G401.6 (cell line): Measurements from ENCODE around the gene MMP1.
A peak's percentile ranks its signal among the peaks of the same experiment; 100 is the strongest.
"Not testable (repeated sequence)": the region's sequence is repeated elsewhere in the genome, so short reads cannot be mapped to it uniquely, and the experiment has no call there.

ENCODE experiments used
- FAIRE-seq: peaks from 2 replicates; lab custom pipeline; 2012; peaks lifted over from hg19 to GRCh38; lab: Jason Lieb, UNC

Gene MMP1

DNA sequence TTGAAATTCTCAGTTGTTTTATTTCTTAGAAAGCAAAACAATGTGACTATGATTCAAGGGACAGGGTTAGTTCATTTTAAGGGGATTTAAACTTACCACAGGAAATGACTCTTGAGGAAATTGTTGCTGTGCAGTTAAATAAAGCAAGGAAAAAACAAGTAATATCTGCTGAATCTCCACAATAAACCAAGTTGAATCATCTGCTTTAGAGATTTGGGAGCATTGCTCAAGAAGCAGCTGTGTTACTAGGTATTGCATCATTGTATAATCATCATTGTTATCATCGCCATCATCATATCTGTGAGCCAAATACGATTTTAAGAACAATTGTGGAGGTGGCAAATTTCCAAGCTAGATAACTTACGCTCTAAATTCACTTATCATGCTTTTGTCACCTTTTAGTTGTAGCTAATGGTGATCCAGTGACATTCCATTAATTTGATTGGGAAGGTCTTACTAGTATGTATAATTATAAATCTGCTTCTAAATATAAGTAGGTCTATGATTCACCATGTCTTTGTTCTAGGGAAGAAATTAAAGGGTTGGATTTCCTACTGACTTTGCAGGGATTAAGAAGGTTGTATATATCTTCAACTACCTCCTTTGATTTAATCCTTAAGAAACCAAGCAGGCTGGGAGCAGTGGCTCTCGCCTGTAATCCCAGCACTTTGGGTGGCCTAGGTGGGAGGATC, 37.5 kb downstream of the MMP1 start:
- FAIRE-seq, result peak; percentile 97

DNA sequence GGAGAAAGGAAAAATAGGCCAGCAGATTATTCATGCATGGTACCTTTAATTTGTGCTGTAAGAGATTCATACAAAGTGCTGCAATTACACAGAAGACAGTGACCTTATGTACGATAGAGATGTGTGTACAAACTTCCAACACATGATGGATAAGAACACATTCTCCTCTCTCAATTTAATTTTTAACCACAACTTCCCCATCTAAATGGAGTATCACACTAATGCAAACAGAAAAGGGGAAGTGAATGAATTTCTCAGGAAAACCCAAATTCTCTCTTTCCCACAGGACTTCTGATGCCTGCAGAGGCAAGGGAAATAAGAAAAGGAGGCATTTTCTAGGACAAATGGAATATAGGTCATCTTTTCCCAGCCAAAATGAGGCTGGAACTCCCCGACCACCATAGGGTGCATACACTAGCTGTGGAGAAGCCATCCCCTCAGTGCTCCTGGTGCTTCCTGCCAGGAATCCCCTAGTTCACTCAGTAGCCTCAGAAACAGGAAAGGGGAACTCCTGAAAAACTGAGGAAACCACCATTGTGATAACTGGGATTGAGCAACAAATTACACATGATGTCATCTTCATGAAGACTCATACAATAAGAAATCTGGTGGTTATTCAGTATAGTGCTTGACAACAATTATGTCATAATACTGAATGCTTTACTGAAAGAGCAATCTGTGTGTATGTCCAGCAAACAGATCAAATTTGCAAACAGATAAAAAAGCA, 40.0 kb downstream of the MMP1 start:
- FAIRE-seq, result no peak

DNA sequence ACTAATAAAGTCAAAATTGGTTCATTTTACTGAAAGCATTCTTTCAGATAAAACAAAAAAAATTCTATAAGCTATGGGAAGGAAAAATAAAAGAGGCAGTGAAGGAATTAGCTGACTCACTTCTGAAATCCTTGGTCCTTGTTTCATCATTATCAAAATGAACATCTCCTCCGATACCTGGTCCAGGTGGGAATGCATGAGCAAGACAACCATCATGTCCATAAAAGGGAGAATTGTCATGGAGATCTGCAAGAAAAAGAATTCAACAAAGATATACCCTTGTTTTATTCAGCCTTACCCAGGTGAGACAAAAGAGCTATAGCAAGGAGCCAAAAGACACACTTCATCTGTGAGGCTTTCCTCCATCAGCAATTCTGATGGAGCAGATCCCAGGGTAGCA, 44.7 kb downstream of the MMP1 start:
- FAIRE-seq, result no peak

DNA sequence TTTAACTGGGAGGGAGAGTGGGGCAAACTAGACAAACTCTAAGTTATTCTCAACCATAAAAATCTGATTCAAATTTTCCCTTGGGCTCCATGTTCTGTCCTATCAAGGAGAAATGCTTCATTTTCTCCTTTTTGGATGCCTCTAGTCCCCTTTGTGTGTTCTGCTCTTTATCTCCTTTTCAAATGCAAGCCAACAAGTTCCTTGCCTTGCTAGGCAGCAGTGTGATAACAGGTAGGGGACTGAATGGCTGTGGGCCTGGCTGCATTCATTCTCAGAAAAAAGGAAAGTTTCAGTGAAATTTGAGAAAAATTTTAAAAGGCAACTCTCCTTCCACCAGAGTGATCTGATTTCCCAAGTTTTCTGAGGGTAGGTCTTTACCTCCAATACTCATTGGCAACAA, 46.3 kb downstream of the MMP1 start:
- FAIRE-seq, result no peak

DNA sequence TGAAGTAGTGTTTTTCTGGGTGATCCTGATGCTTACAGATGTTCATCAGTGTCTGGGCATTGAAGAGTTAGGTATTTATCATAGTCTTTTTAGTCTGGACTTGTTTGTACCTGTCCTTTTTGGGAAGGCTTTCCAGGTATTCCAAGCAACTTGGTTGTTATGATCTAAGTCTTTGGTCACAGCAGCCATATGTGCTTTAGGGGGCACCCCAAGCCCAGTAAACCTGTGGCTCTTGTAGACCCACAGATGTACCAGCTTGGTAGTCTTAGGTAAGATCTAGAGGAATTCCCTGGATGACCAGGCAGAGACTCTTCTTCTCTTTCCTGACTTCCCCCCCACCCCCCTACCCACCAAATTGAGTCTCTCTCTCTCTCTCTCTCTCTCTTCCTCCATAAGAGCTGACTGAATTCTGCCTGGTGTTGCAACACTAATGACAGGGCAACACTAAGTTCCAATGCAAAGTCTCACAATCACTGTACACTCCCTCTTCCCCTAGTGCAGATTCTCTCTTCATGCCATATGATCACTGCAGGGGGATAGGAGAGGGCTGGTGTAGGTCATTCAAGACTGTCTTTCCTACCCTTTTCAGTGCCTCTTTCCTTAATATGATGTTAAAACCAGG, 48.7 kb downstream of the MMP1 start:
- no peak for FAIRE-seq

DNA sequence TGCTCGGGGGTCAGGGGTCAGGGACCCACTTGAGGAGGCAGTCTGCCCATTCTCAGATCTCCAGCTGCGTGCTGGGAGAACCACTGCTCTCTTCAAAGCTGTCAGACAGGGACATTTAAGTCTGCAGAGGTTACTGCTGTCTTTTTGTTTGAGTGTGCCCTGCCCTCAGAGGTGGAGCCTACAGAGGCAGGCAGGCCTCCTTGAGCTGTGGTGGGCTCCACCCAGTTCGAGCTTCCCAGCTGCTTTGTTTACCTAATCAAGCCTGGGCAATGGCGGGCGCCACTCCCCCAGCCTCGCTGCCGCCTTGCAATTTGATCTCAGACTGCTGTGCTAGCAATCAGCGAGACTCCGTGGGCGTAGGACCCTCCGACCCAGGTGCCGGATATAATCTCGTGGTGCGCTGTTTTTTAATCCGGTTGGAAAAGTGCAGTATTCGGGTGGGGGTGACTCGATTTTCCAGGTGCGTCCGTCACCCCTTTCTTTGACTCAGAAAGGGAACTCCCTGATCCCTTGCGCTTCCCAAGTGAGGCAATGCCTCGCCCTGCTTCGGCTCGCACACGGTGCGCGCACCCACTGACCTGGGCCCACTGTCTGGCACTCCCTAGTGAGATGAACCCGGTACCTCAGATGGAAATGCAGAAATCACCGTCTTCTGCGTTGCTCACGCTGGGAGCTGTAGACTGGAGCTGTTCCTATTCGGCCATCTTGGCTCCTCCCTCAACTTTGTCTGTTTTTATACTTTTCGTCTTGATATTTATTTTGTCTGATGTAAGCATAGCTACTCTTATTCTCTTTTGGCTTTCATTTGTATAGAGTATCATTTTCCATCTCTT, 51.0 kb downstream of the MMP1 start:
- not testable (repeated sequence) for FAIRE-seq
